NB4 (cell line): Measurements from ENCODE around the gene EVA1A.

Source experiments
- DNase-seq: peaks from one replicate; pipeline ENCODE4 v3.0.0; 2010; ENCODE audit warnings: low read depth
- H3K4me3 ChIP-seq: one replicate; pipeline ENCODE4 v1.5.1; 2011; ENCODE audit warnings: mild to moderate bottlenecking, low read depth, low read length, moderate library complexity
- MYC ChIP-seq: IDR thresholded peaks from 2 replicates; pipeline ENCODE4 v1.6.1; 2011; ENCODE audit warnings: low read depth, low read length
- POLR2A ChIP-seq: IDR thresholded peaks from 2 replicates; pipeline ENCODE4 v1.6.1; 2011; ENCODE audit warnings: mild to moderate bottlenecking; ENCODE audit not compliant: insufficient read length; ENCODE audit errors: extremely low read depth
- TF ChIP-seq, protein P1 (sequence below): IDR thresholded peaks from 2 replicates; pipeline ENCODE4 v1.6.1; 2011; ENCODE audit warnings: low read depth, low read length
- TF ChIP-seq, protein P2 (sequence below): IDR thresholded peaks from one replicate; pipeline ENCODE4 v1.5.1; 2012; ENCODE audit warnings: low read depth, low read length

Gene EVA1A

DNA sequence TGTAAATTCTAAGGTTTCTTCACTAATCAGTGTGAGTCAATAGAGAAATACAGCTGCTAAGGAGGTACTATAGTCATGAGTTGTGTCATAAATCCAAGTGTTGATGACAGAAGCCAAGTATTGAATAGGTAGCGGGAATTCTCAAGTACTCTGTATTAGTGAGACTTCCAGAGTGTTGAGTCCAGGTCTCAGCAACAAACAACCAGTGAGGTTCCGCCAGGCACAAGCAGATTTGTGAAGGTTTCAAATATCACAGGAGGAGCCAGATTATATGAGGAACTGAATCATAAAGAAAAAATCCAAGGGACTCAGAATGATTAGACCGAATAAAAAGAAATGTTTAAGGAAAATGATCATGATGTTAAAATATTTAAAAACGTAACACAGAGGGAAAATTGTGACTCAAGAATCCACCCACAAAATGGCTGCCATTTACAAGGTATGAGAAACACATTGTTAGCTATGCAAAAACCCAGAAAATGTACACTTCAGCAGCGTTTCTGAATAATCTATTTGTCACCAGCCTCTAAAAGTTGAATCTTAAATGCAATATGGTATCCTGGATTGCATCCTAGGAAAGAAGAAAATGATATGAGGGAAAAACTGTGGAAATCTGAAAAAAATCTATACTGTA is 27.3 kb upstream of the EVA1A start:
- DNase-seq = no peak
- H3K4me3 ChIP-seq = no peak overlapping the region
- TF ChIP-seq, protein P1, sequence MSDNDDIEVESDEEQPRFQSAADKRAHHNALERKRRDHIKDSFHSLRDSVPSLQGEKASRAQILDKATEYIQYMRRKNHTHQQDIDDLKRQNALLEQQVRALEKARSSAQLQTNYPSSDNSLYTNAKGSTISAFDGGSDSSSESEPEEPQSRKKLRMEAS = no peak
- TF ChIP-seq, protein P2, sequence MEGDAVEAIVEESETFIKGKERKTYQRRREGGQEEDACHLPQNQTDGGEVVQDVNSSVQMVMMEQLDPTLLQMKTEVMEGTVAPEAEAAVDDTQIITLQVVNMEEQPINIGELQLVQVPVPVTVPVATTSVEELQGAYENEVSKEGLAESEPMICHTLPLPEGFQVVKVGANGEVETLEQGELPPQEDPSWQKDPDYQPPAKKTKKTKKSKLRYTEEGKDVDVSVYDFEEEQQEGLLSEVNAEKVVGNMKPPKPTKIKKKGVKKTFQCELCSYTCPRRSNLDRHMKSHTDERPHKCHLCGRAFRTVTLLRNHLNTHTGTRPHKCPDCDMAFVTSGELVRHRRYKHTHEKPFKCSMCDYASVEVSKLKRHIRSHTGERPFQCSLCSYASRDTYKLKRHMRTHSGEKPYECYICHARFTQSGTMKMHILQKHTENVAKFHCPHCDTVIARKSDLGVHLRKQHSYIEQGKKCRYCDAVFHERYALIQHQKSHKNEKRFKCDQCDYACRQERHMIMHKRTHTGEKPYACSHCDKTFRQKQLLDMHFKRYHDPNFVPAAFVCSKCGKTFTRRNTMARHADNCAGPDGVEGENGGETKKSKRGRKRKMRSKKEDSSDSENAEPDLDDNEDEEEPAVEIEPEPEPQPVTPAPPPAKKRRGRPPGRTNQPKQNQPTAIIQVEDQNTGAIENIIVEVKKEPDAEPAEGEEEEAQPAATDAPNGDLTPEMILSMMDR = no peak
- TF ChIP-seq MYC = no peak
- no peak for TF ChIP-seq POLR2A

DNA sequence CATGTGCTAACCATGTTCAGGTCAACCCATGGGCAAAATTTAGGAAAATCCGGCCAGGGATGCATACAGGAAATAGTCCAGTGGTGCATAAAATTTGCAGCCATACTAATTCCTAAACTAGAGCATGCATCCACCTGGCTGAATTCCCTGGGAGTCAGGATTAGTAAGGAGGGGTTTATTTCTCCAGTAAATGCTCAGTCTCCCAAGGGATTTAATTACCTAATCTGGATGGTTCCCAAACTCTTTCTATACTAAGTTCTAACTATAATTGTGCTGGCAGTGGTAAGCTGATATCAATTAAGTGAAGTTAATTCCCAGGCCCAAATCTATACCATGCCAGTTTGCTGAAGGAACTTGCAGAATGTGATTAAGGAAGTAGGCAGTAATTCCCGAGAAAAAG is 26.2 kb upstream of the EVA1A start:
- no peak for DNase-seq
- no peak overlapping the region for H3K4me3 ChIP-seq
- TF ChIP-seq MYC (no peak), POLR2A (no peak)
- TF ChIP-seq, protein P2 = no peak
- TF ChIP-seq, protein P1 = no peak

DNA sequence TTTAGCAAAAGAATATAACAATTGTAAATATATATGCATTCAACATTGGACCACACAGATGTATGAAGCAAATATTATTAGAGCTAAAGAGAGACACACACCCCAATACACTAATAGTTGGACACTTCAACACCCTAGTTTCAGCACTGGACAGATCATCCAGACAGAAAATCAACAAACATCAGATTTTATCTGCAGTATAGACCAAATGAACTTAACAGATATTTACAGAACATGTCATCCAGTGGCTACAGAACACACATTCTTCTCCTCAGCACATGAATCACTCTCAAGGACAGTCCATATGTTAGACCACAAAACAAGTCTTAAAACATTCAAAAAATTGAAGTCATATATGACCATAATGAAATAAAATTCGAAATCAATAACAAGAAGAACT is 22.1 kb upstream of the EVA1A start:
- TF ChIP-seq MYC (no peak), POLR2A (no peak)
- TF ChIP-seq, protein P1 = no peak
- TF ChIP-seq, protein P2 = no peak
- no peak overlapping the region for H3K4me3 ChIP-seq
- DNase-seq = no peak

DNA sequence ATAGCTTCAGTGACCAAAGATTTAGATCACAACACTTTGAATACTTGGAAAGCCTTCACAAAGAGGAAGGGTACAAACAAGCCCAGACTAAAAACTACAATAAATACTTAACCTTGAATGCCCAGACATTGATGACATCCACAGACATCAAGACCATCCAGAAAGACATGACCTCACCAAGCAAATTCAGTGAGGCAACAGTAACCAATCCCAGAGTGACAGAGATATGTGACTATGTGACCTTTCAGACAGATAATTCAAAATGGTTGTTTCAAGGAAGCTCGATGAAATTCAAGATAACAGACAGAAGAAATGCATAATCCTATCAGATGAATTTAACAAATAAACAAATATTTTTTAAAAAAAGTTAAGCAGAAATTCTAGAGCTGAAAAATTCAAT is 19.9 kb upstream of the EVA1A start:
- H3K4me3 ChIP-seq = no peak overlapping the region
- no peak for DNase-seq
- TF ChIP-seq, protein P1 = no peak
- no peak for TF ChIP-seq POLR2A
- no peak for TF ChIP-seq MYC
- TF ChIP-seq, protein P2 = no peak

DNA sequence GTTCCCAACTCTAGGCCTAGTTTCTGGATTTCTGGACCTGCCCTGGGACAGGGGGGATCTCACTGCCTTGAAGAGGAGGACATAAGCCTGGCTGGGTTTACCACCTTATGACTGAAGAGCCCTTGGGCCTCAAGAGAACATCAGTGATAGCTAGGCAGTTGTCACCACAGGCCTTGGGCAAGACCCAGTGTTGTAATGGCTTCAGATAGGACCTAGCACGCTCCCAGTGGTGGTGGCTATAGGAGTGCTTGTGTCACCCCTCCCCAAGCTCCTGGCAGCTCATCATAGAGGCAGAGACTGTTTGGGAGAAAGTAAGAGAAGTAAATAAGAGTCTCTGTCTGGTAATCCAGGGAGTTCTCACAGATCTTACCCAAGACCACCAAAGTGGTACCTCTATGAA is 19.4 kb upstream of the EVA1A start:
- no peak for DNase-seq
- no peak overlapping the region for H3K4me3 ChIP-seq
- TF ChIP-seq, protein P1 = no peak

DNA sequence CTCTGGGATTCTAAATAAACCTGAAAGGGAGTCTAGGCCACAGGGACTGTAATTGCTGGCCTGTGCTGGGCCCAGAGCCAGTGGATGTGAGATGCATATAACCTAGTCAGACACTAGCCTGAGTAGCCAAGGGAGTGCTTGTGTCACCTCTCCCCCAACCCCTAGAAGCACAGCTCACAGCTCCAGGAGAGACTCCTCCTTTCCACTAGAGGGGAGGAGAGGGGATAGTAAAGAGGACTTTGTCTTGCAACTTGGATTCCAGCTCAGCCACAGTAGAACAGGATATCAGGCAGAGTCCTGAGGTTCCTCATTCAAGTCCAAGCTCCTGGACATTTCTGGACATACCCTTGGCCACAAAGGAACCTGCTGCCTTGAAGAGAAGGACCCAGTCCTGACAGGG is 18.4 kb upstream of the EVA1A start:
- no peak for DNase-seq
- no peak overlapping the region for H3K4me3 ChIP-seq
- TF ChIP-seq, protein P2 = no peak
- TF ChIP-seq, protein P1 = no peak
- TF ChIP-seq POLR2A (no peak), MYC (no peak)
